ENCODE measurements around the gene KRT32.

DNA sequence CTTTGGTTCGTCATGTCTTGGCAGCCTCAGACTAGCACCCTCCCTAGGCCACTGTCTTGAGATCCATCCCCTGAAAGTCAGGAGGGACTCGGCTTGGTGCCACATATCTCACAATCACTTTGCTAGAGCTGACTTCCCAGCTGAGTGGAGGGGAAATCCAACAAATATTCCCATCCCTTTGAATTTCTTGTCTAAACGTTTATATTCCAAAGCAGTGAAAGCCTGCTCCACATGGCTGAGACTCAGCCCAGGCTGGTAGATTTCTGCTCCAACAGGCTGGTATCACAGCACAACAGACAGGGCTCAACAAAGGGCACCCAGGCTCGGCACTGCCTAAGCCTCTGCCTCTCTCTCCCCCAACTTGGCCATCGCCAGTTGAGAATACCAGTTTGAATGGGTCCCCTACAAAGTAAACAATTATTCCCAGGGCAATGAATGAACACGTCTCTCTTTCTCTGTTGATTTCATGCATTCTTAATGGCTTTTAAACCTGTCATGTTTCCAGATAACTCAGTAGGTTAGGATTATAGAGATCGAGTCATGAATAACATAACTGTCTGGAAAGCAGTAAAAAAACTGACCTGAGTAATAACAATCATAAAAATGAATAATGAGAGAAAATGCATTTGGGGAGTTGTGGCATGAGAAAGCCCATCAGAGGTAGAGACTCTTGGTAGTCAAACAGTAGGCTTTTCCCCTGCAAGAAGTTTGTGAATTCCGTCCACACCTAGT, 37.2 kb upstream of the KRT32 start:
- TF ChIP-seq, protein P1, sequence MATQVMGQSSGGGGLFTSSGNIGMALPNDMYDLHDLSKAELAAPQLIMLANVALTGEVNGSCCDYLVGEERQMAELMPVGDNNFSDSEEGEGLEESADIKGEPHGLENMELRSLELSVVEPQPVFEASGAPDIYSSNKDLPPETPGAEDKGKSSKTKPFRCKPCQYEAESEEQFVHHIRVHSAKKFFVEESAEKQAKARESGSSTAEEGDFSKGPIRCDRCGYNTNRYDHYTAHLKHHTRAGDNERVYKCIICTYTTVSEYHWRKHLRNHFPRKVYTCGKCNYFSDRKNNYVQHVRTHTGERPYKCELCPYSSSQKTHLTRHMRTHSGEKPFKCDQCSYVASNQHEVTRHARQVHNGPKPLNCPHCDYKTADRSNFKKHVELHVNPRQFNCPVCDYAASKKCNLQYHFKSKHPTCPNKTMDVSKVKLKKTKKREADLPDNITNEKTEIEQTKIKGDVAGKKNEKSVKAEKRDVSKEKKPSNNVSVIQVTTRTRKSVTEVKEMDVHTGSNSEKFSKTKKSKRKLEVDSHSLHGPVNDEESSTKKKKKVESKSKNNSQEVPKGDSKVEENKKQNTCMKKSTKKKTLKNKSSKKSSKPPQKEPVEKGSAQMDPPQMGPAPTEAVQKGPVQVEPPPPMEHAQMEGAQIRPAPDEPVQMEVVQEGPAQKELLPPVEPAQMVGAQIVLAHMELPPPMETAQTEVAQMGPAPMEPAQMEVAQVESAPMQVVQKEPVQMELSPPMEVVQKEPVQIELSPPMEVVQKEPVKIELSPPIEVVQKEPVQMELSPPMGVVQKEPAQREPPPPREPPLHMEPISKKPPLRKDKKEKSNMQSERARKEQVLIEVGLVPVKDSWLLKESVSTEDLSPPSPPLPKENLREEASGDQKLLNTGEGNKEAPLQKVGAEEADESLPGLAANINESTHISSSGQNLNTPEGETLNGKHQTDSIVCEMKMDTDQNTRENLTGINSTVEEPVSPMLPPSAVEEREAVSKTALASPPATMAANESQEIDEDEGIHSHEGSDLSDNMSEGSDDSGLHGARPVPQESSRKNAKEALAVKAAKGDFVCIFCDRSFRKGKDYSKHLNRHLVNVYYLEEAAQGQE (IDR thresholded peaks at IDR 0.05; ENCODE audit: insufficient replicate concordance, low read depth) = no peak
- no peak for TF ChIP-seq CTCF (IDR thresholded peaks at IDR 0.05; ENCODE audit: insufficient read depth, low read length)
- no peak for TF ChIP-seq POLR2AphosphoS5 (IDR thresholded peaks at IDR 0.05; ENCODE audit: low read depth)
- TF ChIP-seq GABPA (IDR thresholded peaks at IDR 0.05; ENCODE audit: low read depth) = no peak
- TF ChIP-seq SPI1 (IDR thresholded peaks at IDR 0.05; ENCODE audit: borderline replicate concordance, low read depth) = no peak
